PC-3 (cell line): ENCODE data around the gene HOXD4. TPM values are rescaled to one million over a fixed set of nuclear protein-coding genes. Genes with fewer than 3 reads are reported as not detected.

Experiments
- ATAC-seq: fragments of 200-7000 bp; cut with Tn5 transposase; 2 replicates; pipeline ENCODE4 v1.9.1; 2020; ENCODE audit warnings: mild to moderate bottlenecking, moderate library complexity
- BruUV-seq: library from RNA; stranded (reverse); fragments of 400-500 nt; replicated peaks from 2 replicates; lab custom pipeline; 2021; lab: Mats Ljungman, UMichigan
- CTCF ChIA-PET: fragments of 300-600 bp; sonication (Branson Sonifier 250); formaldehyde crosslinking; loops from one replicate; lab custom pipeline; 2022; ENCODE audit warnings: antibody characterized with exemption; lab: Charles Lee
- POLR2A ChIA-PET: fragments of 300-600 bp; sonication (Branson Sonifier 250); formaldehyde crosslinking; loops from one replicate; lab custom pipeline; 2022; ENCODE audit warnings: antibody characterized with exemption; ENCODE audit not compliant: unreplicated experiment; lab: Charles Lee
- DNase-seq: peaks from one replicate; pipeline ENCODE4 v3.0.0-alpha.2; 2015
- H2AFZ ChIP-seq: fragments of 300-600 bp; sonication (generic); 2 replicates; pipeline ENCODE4 v1.6.0; 2016; ENCODE audit warnings: antibody characterized with exemption, low read length
- H3F3A ChIP-seq: fragments of 300-600 bp; sonication (generic); one replicate; pipeline ENCODE4 v1.6.0; 2017; ENCODE audit warnings: antibody characterized with exemption, low read length, control low read depth, mild to moderate bottlenecking; ENCODE audit not compliant: unreplicated experiment
- H3K27ac ChIP-seq: fragments of 300-600 bp; sonication (generic); 2 replicates; pipeline ENCODE4 v1.5.1; 2016; ENCODE audit warnings: mild to moderate bottlenecking, low read length
- H3K27me3 ChIP-seq: fragments of 300-600 bp; sonication (generic); 2 replicates; pipeline ENCODE4 v1.6.1; 2016; ENCODE audit warnings: low read length, mixed read lengths
- H3K36me3 ChIP-seq: fragments of 300-600 bp; sonication (generic); 2 replicates; pipeline ENCODE4 v1.6.1; 2016; ENCODE audit warnings: low read depth, mixed run types, low read length, mixed read lengths
- H3K4me1 ChIP-seq: fragments of 300-600 bp; sonication (generic); 2 replicates; pipeline ENCODE4 v1.5.1; 2016; ENCODE audit warnings: low read length; ENCODE audit not compliant: insufficient read depth
- H3K4me2 ChIP-seq: fragments of 300-600 bp; sonication (generic); 2 replicates; pipeline ENCODE4 v1.6.0; 2016; ENCODE audit warnings: low read length
- H3K4me3 ChIP-seq: fragments of 300-600 bp; sonication (generic); 2 replicates; pipeline ENCODE4 v1.5.1; 2016; ENCODE audit warnings: mild to moderate bottlenecking, low read length, mixed read lengths
- H3K79me2 ChIP-seq: fragments of 300-600 bp; sonication (generic); 2 replicates; pipeline ENCODE4 v1.6.1; 2017; ENCODE audit warnings: low read length, mixed read lengths
- H3K9ac ChIP-seq: fragments of 300-600 bp; sonication (generic); 2 replicates; pipeline ENCODE4 v1.6.0; 2016; ENCODE audit warnings: mild to moderate bottlenecking, low read length
- H3K9me2 ChIP-seq: fragments of 300-600 bp; sonication (generic); replicated peaks from 2 replicates; pipeline ENCODE4 v1.6.1; 2016; ENCODE audit warnings: mixed run types, low read length, mixed read lengths
- H3K9me3 ChIP-seq: fragments of 300-600 bp; sonication (generic); 2 replicates; pipeline ENCODE4 v1.6.1; 2016; ENCODE audit warnings: low read length, mixed read lengths
- H4K20me1 ChIP-seq: fragments of 300-600 bp; sonication (generic); 2 replicates; pipeline ENCODE4 v1.6.1; 2016; ENCODE audit warnings: low read length, mixed read lengths
- EZH2 ChIP-seq: fragments of 300-600 bp; sonication (generic); IDR thresholded peaks from one replicate; pipeline ENCODE4 v1.6.1; 2017; ENCODE audit warnings: antibody characterized with exemption, mild to moderate bottlenecking, low read length; ENCODE audit not compliant: unreplicated experiment
- EZH2phosphoT487 ChIP-seq: fragments of 300-600 bp; sonication (generic); IDR thresholded peaks from 2 replicates; pipeline ENCODE4 v1.6.1; 2018; ENCODE audit warnings: mild to moderate bottlenecking, antibody characterized with exemption, low read length, borderline replicate concordance
- intact Hi-C: fragments of 100-400 bp; cut with micrococcal nuclease; formaldehyde crosslinking; loops from 2 replicates; pipeline ENCODE4 v1.9.0; 2023
- total RNA-seq: library from RNA; depleted of rRNA; stranded (reverse); fragments of >200 nt; gene quantifications from 2 replicates; pipeline ENCODE4 v1.2.3, GENCODE V29; 2014
- TF ChIP-seq, protein P1 (sequence below): fragments of 300-600 bp; sonication (generic); conservative IDR thresholded peaks from 2 replicates; pipeline ENCODE4 v1.5.1; 2017; ENCODE audit warnings: antibody characterized with exemption, low read depth, mild to moderate bottlenecking, low read length

Gene HOXD4
- total RNA-seq, 1 experiment from 2014 or later: 0.29 TPM

DNA sequence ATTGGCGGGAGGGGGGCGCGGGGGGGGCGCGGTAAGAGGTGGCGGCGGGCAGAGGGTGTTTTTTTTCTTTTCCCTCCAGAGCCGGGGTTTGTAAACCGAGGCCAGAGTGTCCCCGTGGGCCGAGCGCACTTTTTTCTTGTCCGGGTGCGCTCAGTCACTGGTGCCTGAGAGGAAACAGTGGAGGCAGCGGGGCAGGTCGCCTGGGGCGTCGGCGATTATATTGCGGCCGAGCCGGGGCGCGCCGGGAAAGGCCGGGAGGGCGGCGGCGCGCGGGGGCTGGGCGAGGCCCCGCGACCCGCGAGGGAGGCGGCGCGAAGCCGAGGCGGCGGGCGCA is 21.6 kb upstream of the HOXD4 start:
- H3K36me3 ChIP-seq: no peaks in the 10 kb centered on the region; the same call in 1 of the 2 replicates
- no peaks in the 10 kb centered on the region for H3K9me3 ChIP-seq
- DNase-seq: no peak
- ATAC-seq: no peak; the same call in 1 of the 2 replicates
- intact Hi-C loops: no loop called here
- H3K4me3 ChIP-seq: peak overlapping the region; percentile 52
- H3K4me1 ChIP-seq: peaks cover 10% of the 10 kb centered on the region
- POLR2A ChIA-PET: interaction anchor here (0.6 kb wide), 1 partner anchor 533 kb away, joined by 4 read pairs; no protein-coding TSS in a partner anchor
- H3K27ac ChIP-seq: no peak overlapping the region
- peaks cover 4% of the 10 kb centered on the region for H3F3A ChIP-seq
- H2AFZ ChIP-seq: peak overlapping the region; percentile 44; the same call in 1 of the 2 replicates
- no peaks in the 10 kb centered on the region for H3K9me2 ChIP-seq
- no peaks in the 10 kb centered on the region for H3K79me2 ChIP-seq
- H4K20me1 ChIP-seq: no peaks in the 10 kb centered on the region
- CTCF ChIA-PET: interaction anchor here (0.5 kb wide), 1 partner anchor 148 kb away, joined by 5 read pairs; no protein-coding TSS in a partner anchor
- H3K4me2 ChIP-seq: peak overlapping the region; percentile 99
- no TSS peak for BruUV-seq
- no peaks in the 10 kb centered on the region for H3K27me3 ChIP-seq
- no peak overlapping the region for H3K9ac ChIP-seq
- TF ChIP-seq EZH2 (no peak), EZH2phosphoT487 (no peak)
- TF ChIP-seq, protein P1, sequence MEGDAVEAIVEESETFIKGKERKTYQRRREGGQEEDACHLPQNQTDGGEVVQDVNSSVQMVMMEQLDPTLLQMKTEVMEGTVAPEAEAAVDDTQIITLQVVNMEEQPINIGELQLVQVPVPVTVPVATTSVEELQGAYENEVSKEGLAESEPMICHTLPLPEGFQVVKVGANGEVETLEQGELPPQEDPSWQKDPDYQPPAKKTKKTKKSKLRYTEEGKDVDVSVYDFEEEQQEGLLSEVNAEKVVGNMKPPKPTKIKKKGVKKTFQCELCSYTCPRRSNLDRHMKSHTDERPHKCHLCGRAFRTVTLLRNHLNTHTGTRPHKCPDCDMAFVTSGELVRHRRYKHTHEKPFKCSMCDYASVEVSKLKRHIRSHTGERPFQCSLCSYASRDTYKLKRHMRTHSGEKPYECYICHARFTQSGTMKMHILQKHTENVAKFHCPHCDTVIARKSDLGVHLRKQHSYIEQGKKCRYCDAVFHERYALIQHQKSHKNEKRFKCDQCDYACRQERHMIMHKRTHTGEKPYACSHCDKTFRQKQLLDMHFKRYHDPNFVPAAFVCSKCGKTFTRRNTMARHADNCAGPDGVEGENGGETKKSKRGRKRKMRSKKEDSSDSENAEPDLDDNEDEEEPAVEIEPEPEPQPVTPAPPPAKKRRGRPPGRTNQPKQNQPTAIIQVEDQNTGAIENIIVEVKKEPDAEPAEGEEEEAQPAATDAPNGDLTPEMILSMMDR: no peak

DNA sequence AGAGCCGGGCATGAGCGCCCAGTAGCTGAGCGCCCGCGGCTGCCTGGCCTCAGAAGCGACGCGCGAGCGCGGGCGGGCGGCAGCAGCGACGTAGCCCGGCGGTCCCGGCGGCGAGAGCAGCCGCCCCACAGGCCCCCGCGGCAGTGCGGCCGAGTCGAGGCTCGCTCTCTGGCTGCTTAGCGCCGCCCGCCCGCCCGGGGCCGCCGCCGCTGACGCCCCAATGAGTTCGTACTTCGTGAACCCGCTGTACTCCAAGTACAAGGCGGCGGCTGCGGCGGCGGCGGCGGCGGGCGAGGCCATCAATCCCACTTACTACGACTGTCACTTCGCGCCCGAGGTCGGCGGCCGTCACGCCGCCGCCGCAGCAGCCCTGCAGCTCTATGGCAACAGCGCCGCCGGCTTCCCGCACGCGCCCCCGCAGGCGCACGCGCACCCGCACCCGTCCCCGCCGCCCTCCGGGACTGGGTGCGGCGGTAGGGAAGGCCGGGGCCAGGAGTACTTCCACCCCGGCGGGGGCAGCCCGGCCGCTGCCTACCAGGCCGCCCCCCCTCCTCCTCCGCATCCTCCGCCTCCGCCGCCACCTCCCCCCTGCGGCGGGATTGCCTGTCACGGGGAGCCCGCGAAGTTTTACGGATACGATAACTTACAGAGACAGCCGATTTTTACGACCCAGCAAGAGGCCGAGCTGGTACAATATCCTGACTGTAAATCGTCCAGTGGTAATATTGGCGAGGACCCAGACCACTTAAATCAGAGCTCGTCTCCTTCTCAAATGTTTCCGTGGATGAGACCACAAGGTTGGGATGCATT is 21.0 kb upstream of the HOXD4 start:
- Histone ChIP-seq H2AFZ (peak overlapping the region; percentile 96), H3F3A (peaks cover 4% of the 10 kb centered on the region), H3K79me2 (no peaks in the 10 kb centered on the region), H3K27me3 (no peaks in the 10 kb centered on the region), H3K4me1 (peaks cover 14% of the 10 kb centered on the region), H3K4me3 (peak overlapping the region; percentile 81), H3K9me3 (no peaks in the 10 kb centered on the region), H3K9ac (peak overlapping the region; percentile 28; the same call in 1 of the 2 replicates), H4K20me1 (no peaks in the 10 kb centered on the region), H3K36me3 (no peaks in the 10 kb centered on the region; the same call in 1 of the 2 replicates), H3K27ac (no peak overlapping the region), H3K4me2 (peak overlapping the region; percentile 99), H3K9me2 (no peaks in the 10 kb centered on the region)
- POLR2A ChIA-PET: interaction anchor here (0.6 kb wide), 1 partner anchor 533 kb away, joined by 4 read pairs; no protein-coding TSS in a partner anchor
- intact Hi-C loops: no loop called here
- DNase-seq (peak; percentile 43), ATAC-seq (peak; percentile 57)
- CTCF ChIA-PET: interaction anchor here (1.3 to 2.1 kb wide), 4 partner anchors 424 to 524 kb away, joined by 5 to 18 read pairs (median 15); no protein-coding TSS in a partner anchor
- TF ChIP-seq, protein P1: 0 out of 2 replicates have a peak, but pooled peaks have one; percentile 11
- no peak for TF ChIP-seq EZH2phosphoT487
- no TSS peak for BruUV-seq
